ENCODE results near the gene SRRM2. TPM values are rescaled to one million over a fixed set of nuclear protein-coding genes. Genes with fewer than 3 reads are reported as not detected.

Gene SRRM2
- polyA plus RNA-seq, 1 donor (not counting 4 experiments of a cell fraction or from before 2014, with no cell fraction given), result 101 TPM

GRCh38 chr16:2745961-2746360, 6.5 kb upstream of the SRRM2 start:
- FAIRE-seq (no peak), DNase-seq (ENCODE audit: low read depth, low spot score) (no peak)
- no peak overlapping the region for H3K4me2 ChIP-seq (ENCODE audit: control insufficient read depth, extremely low read depth, insufficient read depth, low read depth, low read length)
- no peaks in the 10 kb centered on the region for H4K20me1 ChIP-seq (ENCODE audit: control insufficient read depth, extremely low read depth, insufficient read depth, low read length)
- H3K9me3 ChIP-seq (ENCODE audit: control insufficient read depth, low read depth, low read length), result no peaks in the 10 kb centered on the region
- TF ChIP-seq CTCF (optimal IDR thresholded peaks at IDR 0.05 in 1 of 3, IDR thresholded peaks at IDR 0.05 in 1 of 3, conservative IDR thresholded peaks at IDR 0.05 in 1 of 3; ENCODE audit: extremely low read depth in 1 of 3, insufficient read depth in 2 of 3, low read length in 3 of 3) (no peak), EZH2 (IDR thresholded peaks at IDR 0.05; ENCODE audit: low read length) (no peak)
- no peak overlapping the region for H2AFZ ChIP-seq (ENCODE audit: control insufficient read depth, low read length)
- H3K36me3 ChIP-seq (ENCODE audit: control insufficient read depth in 2 of 2, extremely low read depth in 1 of 2, insufficient read depth in 2 of 2, low read length in 2 of 2), result peaks cover 0 to 2% of the 10 kb centered on the region in 2 experiments
- no peak overlapping the region for H3K9ac ChIP-seq (ENCODE audit: control insufficient read depth, extremely low read depth, insufficient read depth, low read length)
- no peaks in the 10 kb centered on the region for H3K27me3 ChIP-seq (ENCODE audit: control insufficient read depth, extremely low read depth, insufficient read depth, low read length)
- no peaks in the 10 kb centered on the region for H3K4me1 ChIP-seq (ENCODE audit: control insufficient read depth, extremely low read depth, insufficient read depth, low read length)
- H3K4me3 ChIP-seq (ENCODE audit: control insufficient read depth in 2 of 3, extremely low read depth in 1 of 3, insufficient read depth in 2 of 3, low read depth in 1 of 3, low read length in 3 of 3), result no peak overlapping the region
- H3K9me1 ChIP-seq (ENCODE audit: control insufficient read depth, extremely low read depth, insufficient read depth, low read length), result no peaks in the 10 kb centered on the region
- no peaks in the 10 kb centered on the region for H3K79me2 ChIP-seq (ENCODE audit: control insufficient read depth, insufficient read depth, low read length)
- H3K27ac ChIP-seq (ENCODE audit: control insufficient read depth, insufficient read depth, low read length), result no peak overlapping the region
- dilution Hi-C loops (cut with MboI; ENCODE audit: extremely low pct_ligation_motif_present, low sequenced_read_pairs), result no loop called here

- peaks cover 7% of the 10 kb centered on the region for H4K20me1 ChIP-seq (ENCODE audit: control insufficient read depth, extremely low read depth, insufficient read depth, low read length)
- dilution Hi-C loops (cut with MboI; ENCODE audit: extremely low pct_ligation_motif_present, low sequenced_read_pairs), result no loop called here
- TF ChIP-seq EZH2 (IDR thresholded peaks at IDR 0.05; ENCODE audit: low read length) (no peak), CTCF (optimal IDR thresholded peaks at IDR 0.05 in 1 of 3, IDR thresholded peaks at IDR 0.05 in 1 of 3, conservative IDR thresholded peaks at IDR 0.05 in 1 of 3; ENCODE audit: extremely low read depth in 1 of 3, insufficient read depth in 2 of 3, low read length in 3 of 3) (no peak)
- no peak overlapping the region for H3K9ac ChIP-seq (ENCODE audit: control insufficient read depth, extremely low read depth, insufficient read depth, low read length)
- no peak overlapping the region for H2AFZ ChIP-seq (ENCODE audit: control insufficient read depth, low read length)
- no peak overlapping the region for H3K4me2 ChIP-seq (ENCODE audit: control insufficient read depth, extremely low read depth, insufficient read depth, low read depth, low read length)
- peaks cover 0 to 2% of the 10 kb centered on the region in 2 experiments for H3K36me3 ChIP-seq (ENCODE audit: control insufficient read depth in 2 of 2, extremely low read depth in 1 of 2, insufficient read depth in 2 of 2, low read length in 2 of 2)
- DNase-seq (ENCODE audit: low read depth, low spot score) (no peak), FAIRE-seq (no peak)
- peaks cover 7% of the 10 kb centered on the region for H3K4me1 ChIP-seq (ENCODE audit: control insufficient read depth, extremely low read depth, insufficient read depth, low read length)
- no peaks in the 10 kb centered on the region for H3K9me3 ChIP-seq (ENCODE audit: control insufficient read depth, low read depth, low read length)
- no peaks in the 10 kb centered on the region for H3K27me3 ChIP-seq (ENCODE audit: control insufficient read depth, extremely low read depth, insufficient read depth, low read length)
- H3K9me1 ChIP-seq (ENCODE audit: control insufficient read depth, extremely low read depth, insufficient read depth, low read length), result no peaks in the 10 kb centered on the region
- H3K79me2 ChIP-seq (ENCODE audit: control insufficient read depth, insufficient read depth, low read length), result peaks cover 15% of the 10 kb centered on the region
- no peak overlapping the region for H3K27ac ChIP-seq (ENCODE audit: control insufficient read depth, insufficient read depth, low read length)
- H3K4me3 ChIP-seq (ENCODE audit: control insufficient read depth in 2 of 3, extremely low read depth in 1 of 3, insufficient read depth in 2 of 3, low read depth in 1 of 3, low read length in 3 of 3), result no peak overlapping the region
These were observed 3.5 kb upstream of the SRRM2 start for GRCh38 chr16:2748757-2749455.

All from keratinocyte (primary cell).